Peyer's patch (tissue), 4 donors: ENCODE measurements around the gene WAS.

Experiments
- POLR2A ChIP-seq, 2 donors: fragments of 450-650 bp; IDR thresholded peaks; one replicate each; pipeline ENCODE4 v1.5.1; 2017; ENCODE audit warnings: antibody characterized with exemption in 2 of 2, mild to moderate bottlenecking in 2 of 2, moderate library complexity in 2 of 2
- TF ChIP-seq, protein P1 (sequence below), 6 experiments: fragments of 450-650 bp in 4 of 6; fragments of 200-600 bp in 2 of 6; sonication (generic) in 1 of 6; IDR thresholded peaks; one replicate each; pipeline ENCODE4 v1.5.1; 2017 to 2019; ENCODE audit warnings: antibody characterized with exemption in 6 of 6, mild to moderate bottlenecking in 3 of 6, moderate library complexity in 1 of 6

DNA sequence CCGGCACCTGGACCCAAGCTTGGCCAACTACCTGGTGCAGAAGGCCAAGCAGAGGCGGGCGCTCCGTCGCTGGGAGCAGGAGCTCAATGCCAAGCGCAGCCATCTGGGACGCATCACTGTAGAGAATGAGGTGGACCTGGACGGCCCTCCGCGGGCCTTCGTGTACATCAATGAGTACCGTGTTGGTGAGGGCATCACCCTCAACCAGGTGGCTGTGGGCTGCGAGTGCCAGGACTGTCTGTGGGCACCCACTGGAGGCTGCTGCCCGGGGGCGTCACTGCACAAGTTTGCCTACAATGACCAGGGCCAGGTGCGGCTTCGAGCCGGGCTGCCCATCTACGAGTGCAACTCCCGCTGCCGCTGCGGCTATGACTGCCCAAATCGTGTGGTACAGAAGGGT is 16.6 kb downstream of the WAS start:
- TF ChIP-seq, protein P1, sequence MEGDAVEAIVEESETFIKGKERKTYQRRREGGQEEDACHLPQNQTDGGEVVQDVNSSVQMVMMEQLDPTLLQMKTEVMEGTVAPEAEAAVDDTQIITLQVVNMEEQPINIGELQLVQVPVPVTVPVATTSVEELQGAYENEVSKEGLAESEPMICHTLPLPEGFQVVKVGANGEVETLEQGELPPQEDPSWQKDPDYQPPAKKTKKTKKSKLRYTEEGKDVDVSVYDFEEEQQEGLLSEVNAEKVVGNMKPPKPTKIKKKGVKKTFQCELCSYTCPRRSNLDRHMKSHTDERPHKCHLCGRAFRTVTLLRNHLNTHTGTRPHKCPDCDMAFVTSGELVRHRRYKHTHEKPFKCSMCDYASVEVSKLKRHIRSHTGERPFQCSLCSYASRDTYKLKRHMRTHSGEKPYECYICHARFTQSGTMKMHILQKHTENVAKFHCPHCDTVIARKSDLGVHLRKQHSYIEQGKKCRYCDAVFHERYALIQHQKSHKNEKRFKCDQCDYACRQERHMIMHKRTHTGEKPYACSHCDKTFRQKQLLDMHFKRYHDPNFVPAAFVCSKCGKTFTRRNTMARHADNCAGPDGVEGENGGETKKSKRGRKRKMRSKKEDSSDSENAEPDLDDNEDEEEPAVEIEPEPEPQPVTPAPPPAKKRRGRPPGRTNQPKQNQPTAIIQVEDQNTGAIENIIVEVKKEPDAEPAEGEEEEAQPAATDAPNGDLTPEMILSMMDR (IDR thresholded peaks at IDR 0.05) = no peak
- TF ChIP-seq POLR2A (IDR thresholded peaks at IDR 0.05) = no peak
